ENCODE measurements around the gene LSR.
"Not testable (repeated sequence)": the region's sequence is repeated elsewhere in the genome, so short reads cannot be mapped to it uniquely, and the experiment has no call there.

LSR gene

GRCh38 chr19:35236638-35237400 is 12.0 kb upstream of the LSR start:
- peak in 1 of 3 donors; percentile 40 for DNase-seq
- no peak overlapping the region for H3K27ac ChIP-seq (ENCODE audit: insufficient read depth in 1 of 2, low read depth in 1 of 2, low read length in 2 of 2, poor library complexity in 1 of 2, severe bottlenecking in 2 of 2)
- H3K9me3 ChIP-seq (ENCODE audit: control extremely low read depth in 1 of 5, control insufficient read depth in 4 of 5, insufficient read depth in 2 of 5, low read depth in 1 of 5, low read length in 4 of 5), result peaks cover 0 to 14% (median 0%) of the 10 kb centered on the region in 5 experiments
- H3K4me3 ChIP-seq (ENCODE audit: control insufficient read depth in 1 of 7, extremely low read depth in 1 of 7, insufficient read depth in 4 of 7, low read depth in 2 of 7, low read length in 6 of 7), result no peak overlapping the region
- ChIA-PET POLR2A (interaction anchor here (0.6 kb wide), 1 partner anchor 30 kb away, joined by 3 read pairs; no protein-coding TSS in a partner anchor), CTCF (interaction anchor here (0.7 to 1.6 kb wide), 4 partner anchors 9 to 232 kb away, joined by 3 to 5 read pairs (median 4); partner anchors contain the start of gene FAM187B)
- H3K36me3 ChIP-seq (ENCODE audit: control insufficient read depth in 4 of 4, insufficient read depth in 4 of 4, low read length in 3 of 4), result no peaks in the 10 kb centered on the region
- 62% methylated on average over 3 of the region's 6 CpGs for WGBS (ENCODE audit: insufficient coverage)
- H3K27me3 ChIP-seq (replicated peaks in 2 of 5; ENCODE audit: control insufficient read depth in 4 of 5, insufficient read depth in 5 of 5, low read length in 4 of 5), result peaks cover 0 to 2% (median 0%) of the 10 kb centered on the region in 5 experiments
- peaks cover 0 to 11% (median 3%) of the 10 kb centered on the region in 4 experiments for H3K4me1 ChIP-seq (ENCODE audit: control extremely low read depth in 1 of 4, control insufficient read depth in 4 of 4, insufficient read depth in 4 of 4, low read length in 3 of 4)

DNA sequence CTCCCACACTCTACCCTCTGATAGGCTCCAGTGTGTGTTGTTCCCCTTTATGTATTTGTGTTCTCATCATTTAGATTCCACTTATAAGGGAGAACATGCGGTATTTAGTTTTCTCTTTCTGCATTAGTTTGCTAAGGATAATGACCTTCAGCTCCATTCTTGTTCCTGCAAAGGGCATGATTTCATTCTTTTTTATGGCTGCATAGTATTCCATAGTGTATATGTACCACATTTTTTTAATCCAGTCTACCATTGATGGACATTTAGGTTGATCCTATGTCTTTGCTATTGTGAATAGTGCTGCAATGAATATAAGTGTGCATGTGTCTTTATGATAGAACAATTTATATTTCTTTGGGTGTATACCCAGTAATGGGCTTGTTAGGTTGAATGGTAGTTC is 9.2 kb upstream of the LSR start:
- H3K4me3 ChIP-seq (ENCODE audit: control insufficient read depth in 1 of 7, extremely low read depth in 1 of 7, insufficient read depth in 4 of 7, low read depth in 2 of 7, low read length in 6 of 7); H3K36me3 ChIP-seq (ENCODE audit: control insufficient read depth in 4 of 4, insufficient read depth in 4 of 4, low read length in 3 of 4); DNase-seq; POLR2A ChIA-PET; H3K27ac ChIP-seq (ENCODE audit: insufficient read depth in 1 of 2, low read depth in 1 of 2, low read length in 2 of 2, poor library complexity in 1 of 2, severe bottlenecking in 2 of 2); H3K27me3 ChIP-seq (replicated peaks in 2 of 5; ENCODE audit: control insufficient read depth in 4 of 5, insufficient read depth in 5 of 5, low read length in 4 of 5): not testable (repeated sequence)
- Histone ChIP-seq H3K4me1 (ENCODE audit: control extremely low read depth in 1 of 4, control insufficient read depth in 4 of 4, insufficient read depth in 4 of 4, low read length in 3 of 4) (peaks cover 0 to 11% (median 3%) of the 10 kb centered on the region in 4 experiments), H3K9me3 (ENCODE audit: control extremely low read depth in 1 of 5, control insufficient read depth in 4 of 5, insufficient read depth in 2 of 5, low read depth in 1 of 5, low read length in 4 of 5) (peaks cover 0 to 25% (median 4%) of the 10 kb centered on the region in 5 experiments)
- CTCF ChIA-PET, result interaction anchor here (1.3 to 1.8 kb wide), 2 partner anchors 10 to 24 kb away, joined by 3 to 5 read pairs; partner anchors contain the start of gene FAM187B
- no CpG with 5 or more reads among the region's 1 CpG for WGBS (ENCODE audit: insufficient coverage)

GRCh38 chr19:35240327-35240726 is 8.5 kb upstream of the LSR start:
- Histone ChIP-seq H3K27ac (ENCODE audit: insufficient read depth in 1 of 2, low read depth in 1 of 2, low read length in 2 of 2, poor library complexity in 1 of 2, severe bottlenecking in 2 of 2) (no peak overlapping the region), H3K4me3 (ENCODE audit: control insufficient read depth in 1 of 7, extremely low read depth in 1 of 7, insufficient read depth in 4 of 7, low read depth in 2 of 7, low read length in 6 of 7) (no peak overlapping the region), H3K36me3 (ENCODE audit: control insufficient read depth in 4 of 4, insufficient read depth in 4 of 4, low read length in 3 of 4) (no peaks in the 10 kb centered on the region), H3K4me1 (ENCODE audit: control extremely low read depth in 1 of 4, control insufficient read depth in 4 of 4, insufficient read depth in 4 of 4, low read length in 3 of 4) (peaks cover 0 to 11% (median 3%) of the 10 kb centered on the region in 4 experiments), H3K9me3 (ENCODE audit: control extremely low read depth in 1 of 5, control insufficient read depth in 4 of 5, insufficient read depth in 2 of 5, low read depth in 1 of 5, low read length in 4 of 5) (peaks cover 0 to 27% (median 4%) of the 10 kb centered on the region in 5 experiments), H3K27me3 (replicated peaks in 2 of 5; ENCODE audit: control insufficient read depth in 4 of 5, insufficient read depth in 5 of 5, low read length in 4 of 5) (no peaks in the 10 kb centered on the region)
- peak in 2 of 3 donors; percentile 50 to 70 for DNase-seq
- WGBS (ENCODE audit: insufficient coverage), result no CpG with 5 or more reads among the region's 1 CpG
- POLR2A ChIA-PET, result no interaction called here
- CTCF ChIA-PET, result interaction anchor here (1.2 to 2.5 kb wide), 5 partner anchors 11 to 26 kb away, joined by 3 to 8 read pairs (median 3); partner anchors contain the start of gene FAM187B

DNA sequence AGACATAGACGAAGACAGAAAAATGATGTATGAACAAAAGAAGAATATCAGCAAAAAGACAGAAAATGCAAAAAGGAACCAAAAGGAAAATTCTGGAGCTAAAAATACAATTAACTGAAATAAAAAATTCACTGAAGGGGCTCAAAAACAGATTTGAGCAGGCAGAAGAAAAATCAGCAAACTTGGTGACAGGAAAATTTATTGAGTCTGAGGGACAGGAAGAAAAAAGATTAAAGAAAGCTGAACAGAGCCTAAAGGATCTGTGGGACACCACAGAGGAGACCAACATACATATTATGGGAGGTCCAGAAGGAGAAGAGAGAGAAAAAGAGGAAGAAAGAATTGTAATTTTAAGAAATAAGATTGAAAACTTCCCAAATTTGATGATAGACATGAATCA is 7.4 kb upstream of the LSR start:
- H3K27ac ChIP-seq (ENCODE audit: insufficient read depth in 1 of 2, low read depth in 1 of 2, low read length in 2 of 2, poor library complexity in 1 of 2, severe bottlenecking in 2 of 2), result no peak overlapping the region
- CTCF ChIA-PET, result interaction anchor here (0.8 to 2.5 kb wide), 8 partner anchors 12 to 100 kb away, joined by 3 to 8 read pairs (median 4); partner anchors contain the start of gene FAM187B
- H3K9me3 ChIP-seq (ENCODE audit: control extremely low read depth in 1 of 5, control insufficient read depth in 4 of 5, insufficient read depth in 2 of 5, low read depth in 1 of 5, low read length in 4 of 5), result peaks cover 0 to 27% (median 4%) of the 10 kb centered on the region in 5 experiments
- H3K36me3 ChIP-seq (ENCODE audit: control insufficient read depth in 4 of 4, insufficient read depth in 4 of 4, low read length in 3 of 4), result no peaks in the 10 kb centered on the region
- H3K4me3 ChIP-seq (ENCODE audit: control insufficient read depth in 1 of 7, extremely low read depth in 1 of 7, insufficient read depth in 4 of 7, low read depth in 2 of 7, low read length in 6 of 7), result no peak overlapping the region
- DNase-seq, result no peak
- POLR2A ChIA-PET, result no interaction called here
- H3K4me1 ChIP-seq (ENCODE audit: control extremely low read depth in 1 of 4, control insufficient read depth in 4 of 4, insufficient read depth in 4 of 4, low read length in 3 of 4), result peaks cover 0 to 11% (median 3%) of the 10 kb centered on the region in 4 experiments
- no CpG with 5 or more reads among the region's 1 CpG for WGBS (ENCODE audit: insufficient coverage)
- H3K27me3 ChIP-seq (replicated peaks in 2 of 5; ENCODE audit: control insufficient read depth in 4 of 5, insufficient read depth in 5 of 5, low read length in 4 of 5), result no peaks in the 10 kb centered on the region

GRCh38 chr19:35246466-35247092 is 2.2 kb upstream of the LSR start:
- Histone ChIP-seq H3K27me3 (replicated peaks in 2 of 5; ENCODE audit: control insufficient read depth in 4 of 5, insufficient read depth in 5 of 5, low read length in 4 of 5) (peaks cover 0 to 18% (median 6%) of the 10 kb centered on the region in 5 experiments), H3K27ac (ENCODE audit: insufficient read depth in 1 of 2, low read depth in 1 of 2, low read length in 2 of 2, poor library complexity in 1 of 2, severe bottlenecking in 2 of 2) (no peak overlapping the region), H3K4me1 (ENCODE audit: control extremely low read depth in 1 of 4, control insufficient read depth in 4 of 4, insufficient read depth in 4 of 4, low read length in 3 of 4) (peaks cover 0 to 30% (median 19%) of the 10 kb centered on the region in 4 experiments), H3K9me3 (ENCODE audit: control extremely low read depth in 1 of 5, control insufficient read depth in 4 of 5, insufficient read depth in 2 of 5, low read depth in 1 of 5, low read length in 4 of 5) (peaks cover 0 to 14% (median 3%) of the 10 kb centered on the region in 5 experiments), H3K4me3 (ENCODE audit: control insufficient read depth in 1 of 7, extremely low read depth in 1 of 7, insufficient read depth in 4 of 7, low read depth in 2 of 7, low read length in 6 of 7) (no peak overlapping the region), H3K36me3 (ENCODE audit: control insufficient read depth in 4 of 4, insufficient read depth in 4 of 4, low read length in 3 of 4) (no peaks in the 10 kb centered on the region)
- peak in 1 of 3 donors; percentile 34 for DNase-seq
- CTCF ChIA-PET, result no interaction called here
- POLR2A ChIA-PET, result no interaction called here
- WGBS (ENCODE audit: insufficient coverage), result 83% methylated on average over 1 of the region's 4 CpGs

DNA sequence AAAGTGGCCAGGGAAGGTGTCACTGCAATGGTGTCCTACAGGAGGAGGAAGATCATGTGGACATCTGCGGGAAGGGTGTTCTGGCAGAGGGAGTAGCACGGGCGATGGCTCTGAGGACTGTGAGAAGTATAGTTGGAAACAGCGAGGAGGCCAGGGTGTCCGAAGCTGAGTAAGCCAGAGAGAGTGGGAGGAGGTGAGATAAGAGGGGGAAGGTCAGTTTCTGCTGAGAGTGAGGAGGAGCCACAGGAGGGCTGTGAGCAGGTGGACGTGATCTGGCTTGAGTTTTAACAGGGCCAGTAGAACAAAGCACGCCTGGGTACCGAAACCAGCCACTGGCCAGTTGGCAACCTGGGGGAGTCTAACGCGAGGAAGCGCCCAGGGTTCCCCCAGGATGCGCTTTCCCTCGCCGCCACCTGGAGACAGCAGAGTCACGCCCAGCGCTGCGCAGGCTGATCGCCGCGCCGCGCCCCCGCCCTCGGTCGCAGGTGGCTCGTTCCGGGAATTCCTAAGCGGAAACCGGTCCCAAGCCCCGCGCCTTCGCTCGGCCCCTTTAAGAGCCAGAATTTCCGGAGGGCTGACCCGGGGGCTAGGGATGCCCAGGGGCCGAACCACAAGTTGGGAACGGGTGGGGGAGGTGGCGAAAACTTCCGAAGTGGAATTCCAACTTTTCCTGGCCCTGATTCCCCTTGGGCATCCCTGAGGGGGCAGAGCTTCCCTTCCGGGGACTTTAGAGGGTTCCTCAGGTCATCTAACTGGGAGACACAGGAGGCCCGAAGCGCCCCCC is 1.1 kb upstream of the LSR start:
- CTCF ChIA-PET, result interaction anchor here (0.6 to 1.0 kb wide), 4 partner anchors 17 to 215 kb away, joined by 3 read pairs; partner anchors contain the start of gene FXYD7
- Histone ChIP-seq H3K4me3 (ENCODE audit: control insufficient read depth in 1 of 7, extremely low read depth in 1 of 7, insufficient read depth in 4 of 7, low read depth in 2 of 7, low read length in 6 of 7) (peak overlapping the region; percentile 47 to 89 (median 75)), H3K27ac (ENCODE audit: insufficient read depth in 1 of 2, low read depth in 1 of 2, low read length in 2 of 2, poor library complexity in 1 of 2, severe bottlenecking in 2 of 2) (peak overlapping the region in 1 of 2 experiments; percentile 71), H3K4me1 (ENCODE audit: control extremely low read depth in 1 of 4, control insufficient read depth in 4 of 4, insufficient read depth in 4 of 4, low read length in 3 of 4) (peaks cover 0 to 30% (median 19%) of the 10 kb centered on the region in 4 experiments), H3K9me3 (ENCODE audit: control extremely low read depth in 1 of 5, control insufficient read depth in 4 of 5, insufficient read depth in 2 of 5, low read depth in 1 of 5, low read length in 4 of 5) (peaks cover 0 to 7% (median 0%) of the 10 kb centered on the region in 5 experiments), H3K36me3 (ENCODE audit: control insufficient read depth in 4 of 4, insufficient read depth in 4 of 4, low read length in 3 of 4) (no peaks in the 10 kb centered on the region), H3K27me3 (replicated peaks in 2 of 5; ENCODE audit: control insufficient read depth in 4 of 5, insufficient read depth in 5 of 5, low read length in 4 of 5) (peaks cover 0 to 18% (median 6%) of the 10 kb centered on the region in 5 experiments)
- peak; percentile 39 to 57 (median 45) for DNase-seq
- 4% methylated on average over 42 of the region's 42 CpGs for WGBS (ENCODE audit: insufficient coverage)
- POLR2A ChIA-PET, result no interaction called here
